Breast epithelium (tissue), 3 donors: Measurements from ENCODE around the gene ETDA.

ENCODE experiments used
- POLR2A ChIP-seq: fragments of 450-650 bp; IDR thresholded peaks from one replicate; pipeline ENCODE4 v1.6.1; 2016; ENCODE audit warnings: antibody characterized with exemption, mild to moderate bottlenecking, moderate library complexity
- POLR2AphosphoS5 ChIP-seq, 3 donors: sonication (generic); formaldehyde crosslinking; IDR thresholded peaks; one replicate each; pipeline ENCODE4 v1.6.1; 2017; ENCODE audit warnings: antibody characterized with exemption in 3 of 3
- TF ChIP-seq, protein P1 (sequence below), 3 donors: fragments of 450-650 bp; IDR thresholded peaks; one replicate each; pipeline ENCODE4 v1.5.1; 2016 to 2017; ENCODE audit warnings: antibody characterized with exemption in 3 of 3, mild to moderate bottlenecking in 3 of 3, moderate library complexity in 3 of 3

DNA sequence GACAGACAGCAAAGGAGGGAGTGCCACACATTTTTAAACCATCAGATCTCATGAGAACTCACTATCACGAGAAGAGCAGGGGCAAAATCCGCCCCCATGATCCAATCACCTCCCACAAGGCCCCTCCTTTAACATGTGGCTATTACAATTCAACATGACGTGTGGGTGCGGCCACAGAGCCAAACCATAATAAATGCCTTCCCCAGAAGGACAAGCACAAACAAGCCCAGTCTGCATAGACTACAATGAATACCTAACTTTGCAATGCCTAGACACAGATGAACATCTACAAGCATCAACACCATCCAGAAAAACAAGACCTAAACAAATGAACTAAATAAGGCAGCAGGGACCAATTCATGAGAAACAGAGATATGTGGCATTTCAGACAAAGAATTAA, 12.3 kb downstream of the ETDA start:
- TF ChIP-seq, protein P1, sequence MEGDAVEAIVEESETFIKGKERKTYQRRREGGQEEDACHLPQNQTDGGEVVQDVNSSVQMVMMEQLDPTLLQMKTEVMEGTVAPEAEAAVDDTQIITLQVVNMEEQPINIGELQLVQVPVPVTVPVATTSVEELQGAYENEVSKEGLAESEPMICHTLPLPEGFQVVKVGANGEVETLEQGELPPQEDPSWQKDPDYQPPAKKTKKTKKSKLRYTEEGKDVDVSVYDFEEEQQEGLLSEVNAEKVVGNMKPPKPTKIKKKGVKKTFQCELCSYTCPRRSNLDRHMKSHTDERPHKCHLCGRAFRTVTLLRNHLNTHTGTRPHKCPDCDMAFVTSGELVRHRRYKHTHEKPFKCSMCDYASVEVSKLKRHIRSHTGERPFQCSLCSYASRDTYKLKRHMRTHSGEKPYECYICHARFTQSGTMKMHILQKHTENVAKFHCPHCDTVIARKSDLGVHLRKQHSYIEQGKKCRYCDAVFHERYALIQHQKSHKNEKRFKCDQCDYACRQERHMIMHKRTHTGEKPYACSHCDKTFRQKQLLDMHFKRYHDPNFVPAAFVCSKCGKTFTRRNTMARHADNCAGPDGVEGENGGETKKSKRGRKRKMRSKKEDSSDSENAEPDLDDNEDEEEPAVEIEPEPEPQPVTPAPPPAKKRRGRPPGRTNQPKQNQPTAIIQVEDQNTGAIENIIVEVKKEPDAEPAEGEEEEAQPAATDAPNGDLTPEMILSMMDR (IDR thresholded peaks at IDR 0.05), result no peak
- TF ChIP-seq POLR2A, result no peak
- no peak for TF ChIP-seq POLR2AphosphoS5 (IDR thresholded peaks at IDR 0.05)
